T-helper 1 cell treated with Interleukin-12 subunit alpha and Interleukin-12 subunit beta and Interleukin-4 antibody, amounts not matched to agents 30 ng/mL and 1 ng/mL, for 36 hours (primary cell): ENCODE data around the gene PAPOLB. TPM values are rescaled to one million over a fixed set of nuclear protein-coding genes. Genes with fewer than 3 reads are reported as not detected.

Source experiments
- intact Hi-C: fragments of 100-400 bp; cut with micrococcal nuclease; formaldehyde crosslinking; loops from one replicate; pipeline ENCODE4 v1.15.1; 2024
- total RNA-seq: library from RNA; stranded (reverse); gene quantifications from 2 replicates; pipeline ENCODE4 v1.2.3, GENCODE V29; 2022

PAPOLB gene
- total RNA-seq, 1 donor from 2014 or later = not detected

- intact Hi-C loops = no loop called here
Measured at GRCh38 chr7:4825081-4825480, 36.7 kb downstream of the PAPOLB start.

- intact Hi-C loops = no loop called here
Measured at GRCh38 chr7:4824120-4824775, 37.6 kb downstream of the PAPOLB start.

DNA sequence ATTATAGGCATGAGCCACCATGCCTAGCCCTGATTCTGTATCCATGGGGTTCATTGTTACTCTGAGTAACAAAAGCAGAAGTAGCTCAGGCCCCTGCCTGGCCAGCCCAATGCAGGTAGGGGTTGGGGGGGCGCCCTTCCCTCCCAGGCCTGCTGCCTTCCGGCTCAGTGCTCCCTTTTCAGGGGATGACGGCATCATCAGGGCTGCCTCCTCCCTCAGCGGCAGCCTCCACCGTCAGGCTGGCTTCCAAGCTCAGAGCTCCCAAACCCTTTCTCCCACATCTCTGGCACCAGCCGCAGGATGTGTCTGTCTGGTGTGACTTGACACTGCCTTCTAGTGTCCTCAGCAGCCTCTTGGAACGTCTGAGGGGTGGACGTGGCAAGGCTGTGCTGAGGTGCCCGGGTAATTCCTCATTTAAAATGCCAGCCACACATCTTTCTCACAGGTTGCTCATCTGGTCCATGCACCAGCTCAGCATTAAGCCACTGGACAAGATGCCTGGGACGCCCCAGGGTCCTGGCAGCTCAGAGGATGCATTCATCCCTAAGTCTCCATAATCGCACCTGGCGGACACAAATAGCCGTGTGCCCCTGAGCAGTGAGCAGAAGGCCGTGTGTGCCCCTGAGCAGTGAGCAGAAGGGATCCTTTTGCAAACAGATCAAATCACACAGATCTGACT lies 38.2 kb downstream of the PAPOLB start:
- intact Hi-C loops = no loop called here

GRCh38 chr7:4822677-4823076 lies 39.2 kb downstream of the PAPOLB start:
- intact Hi-C loops = no loop called here

DNA sequence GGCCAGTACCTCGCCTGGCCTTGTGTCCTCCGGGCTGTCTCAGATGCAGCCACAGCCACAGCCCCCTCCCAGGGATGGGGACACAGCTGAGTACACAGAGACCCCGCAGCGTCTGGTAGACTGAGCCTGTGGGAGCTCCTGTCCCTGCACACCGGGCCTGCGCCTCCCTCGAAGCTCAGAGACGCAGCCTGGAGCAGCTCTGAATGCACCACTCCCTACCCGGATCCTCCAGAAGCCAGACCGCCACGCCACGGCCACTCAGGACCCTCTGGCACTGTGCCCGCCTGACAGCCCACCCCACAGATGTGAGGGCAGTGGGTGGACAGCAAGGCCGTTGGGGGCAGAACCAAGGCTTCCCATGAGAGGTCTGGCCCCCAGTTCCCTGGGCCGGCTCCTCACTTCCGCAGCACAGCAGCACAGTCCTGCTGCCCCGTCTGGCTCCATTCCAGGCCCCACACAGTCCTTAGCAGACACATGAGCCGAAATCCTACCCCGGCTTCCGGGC lies 40.8 kb downstream of the PAPOLB start:
- intact Hi-C loops = no loop called here

DNA sequence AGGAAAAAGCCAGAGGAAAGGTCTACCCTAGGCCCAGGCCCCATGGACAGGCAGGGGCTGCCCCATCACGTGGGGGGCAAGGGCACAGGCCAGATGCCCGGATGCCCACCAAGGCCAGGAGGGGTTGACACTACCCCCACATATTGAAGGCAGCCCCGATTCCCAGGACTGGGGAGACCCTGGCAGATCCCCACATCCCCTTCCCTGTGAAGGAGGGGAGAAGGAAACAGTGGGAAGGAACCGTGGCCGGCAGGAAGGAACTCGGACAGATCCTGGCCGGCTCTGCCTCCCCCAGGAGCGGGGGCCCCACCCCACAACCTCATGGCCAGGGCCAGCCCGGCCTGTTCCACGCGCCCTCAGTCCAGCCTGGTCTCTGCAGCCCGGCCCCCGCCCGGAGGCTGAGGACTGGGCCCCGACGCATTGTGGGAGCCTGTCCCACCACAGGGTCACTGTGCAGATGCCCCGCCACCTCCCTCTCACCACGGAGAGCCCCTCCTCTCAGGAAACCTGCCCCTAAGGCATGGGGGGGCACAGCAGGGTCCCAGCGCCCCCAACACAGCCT lies 41.3 kb downstream of the PAPOLB start:
- intact Hi-C loops = no loop called here

GRCh38 chr7:4819560-4820404 lies 42.0 kb downstream of the PAPOLB start:
- intact Hi-C loops = no loop called here

- intact Hi-C loops = no loop called here
Measured at GRCh38 chr7:4818000-4818794, 43.6 kb downstream of the PAPOLB start.

DNA sequence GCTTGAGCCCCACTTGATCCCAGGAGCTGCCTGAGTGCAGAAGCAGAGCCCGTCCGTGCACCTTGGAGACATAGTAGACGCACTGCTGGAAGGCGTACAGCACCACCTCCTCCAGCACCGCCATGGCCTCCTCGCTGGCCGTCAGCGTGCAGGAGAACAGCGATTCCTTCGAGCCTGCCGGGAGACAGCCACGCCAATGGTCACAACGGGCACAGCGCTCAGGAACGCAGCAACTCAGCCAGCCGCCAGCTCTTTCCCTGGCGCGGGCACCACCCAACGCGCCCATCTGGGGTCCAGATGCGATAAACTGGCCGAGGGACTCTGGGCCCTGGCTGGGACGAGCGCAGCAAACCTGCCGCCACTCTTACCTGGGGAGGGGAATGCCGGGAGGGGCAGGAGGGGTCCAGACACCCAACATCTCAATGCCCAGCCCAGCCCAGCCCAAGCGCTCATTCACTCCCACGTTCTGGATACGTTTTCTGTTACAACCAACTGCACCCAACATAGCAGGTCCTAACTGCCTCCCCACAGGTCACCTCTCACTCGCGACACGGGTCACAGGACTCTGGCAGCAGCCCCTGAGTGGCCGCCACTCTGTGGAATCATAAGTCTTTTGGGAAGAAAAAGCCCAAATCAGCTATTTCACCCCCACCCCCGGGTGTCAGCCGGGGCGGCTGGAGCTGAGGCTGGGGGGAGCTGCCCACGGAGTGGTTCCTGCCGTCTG lies 44.5 kb downstream of the PAPOLB start:
- intact Hi-C loops = no loop called here

DNA sequence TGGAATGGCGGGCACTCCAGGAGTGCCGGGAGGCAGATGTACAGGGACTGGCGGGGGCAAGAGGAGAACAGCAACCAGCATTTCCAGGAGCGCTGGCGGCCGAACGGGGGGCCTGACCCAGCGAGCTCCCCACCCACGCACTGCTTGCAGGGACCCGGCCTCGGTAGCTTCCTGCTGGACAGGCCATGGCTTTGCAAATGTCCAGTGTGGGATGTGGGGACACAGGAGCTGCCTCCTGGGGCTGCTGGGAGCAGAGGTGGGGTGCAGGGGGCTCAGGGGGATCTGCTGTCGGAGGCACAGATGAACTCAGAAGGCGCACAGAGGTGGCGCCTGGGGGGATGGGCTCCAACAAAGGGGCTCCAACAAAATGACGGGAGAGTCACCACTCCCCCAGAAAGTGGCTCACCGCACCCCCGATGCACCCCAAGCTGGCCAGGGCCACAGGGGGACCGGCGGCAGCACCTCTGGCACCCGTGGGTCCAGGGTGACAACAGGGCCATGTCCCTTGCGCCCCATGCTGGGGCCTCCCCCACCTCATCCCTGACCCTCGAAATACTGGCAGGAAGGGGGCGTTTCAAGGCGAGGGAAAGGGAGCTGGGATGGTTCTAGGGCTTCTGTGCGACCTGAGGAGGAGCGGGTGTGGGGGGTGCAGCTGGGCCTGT lies 45.3 kb downstream of the PAPOLB start:
- intact Hi-C loops = no loop called here

DNA sequence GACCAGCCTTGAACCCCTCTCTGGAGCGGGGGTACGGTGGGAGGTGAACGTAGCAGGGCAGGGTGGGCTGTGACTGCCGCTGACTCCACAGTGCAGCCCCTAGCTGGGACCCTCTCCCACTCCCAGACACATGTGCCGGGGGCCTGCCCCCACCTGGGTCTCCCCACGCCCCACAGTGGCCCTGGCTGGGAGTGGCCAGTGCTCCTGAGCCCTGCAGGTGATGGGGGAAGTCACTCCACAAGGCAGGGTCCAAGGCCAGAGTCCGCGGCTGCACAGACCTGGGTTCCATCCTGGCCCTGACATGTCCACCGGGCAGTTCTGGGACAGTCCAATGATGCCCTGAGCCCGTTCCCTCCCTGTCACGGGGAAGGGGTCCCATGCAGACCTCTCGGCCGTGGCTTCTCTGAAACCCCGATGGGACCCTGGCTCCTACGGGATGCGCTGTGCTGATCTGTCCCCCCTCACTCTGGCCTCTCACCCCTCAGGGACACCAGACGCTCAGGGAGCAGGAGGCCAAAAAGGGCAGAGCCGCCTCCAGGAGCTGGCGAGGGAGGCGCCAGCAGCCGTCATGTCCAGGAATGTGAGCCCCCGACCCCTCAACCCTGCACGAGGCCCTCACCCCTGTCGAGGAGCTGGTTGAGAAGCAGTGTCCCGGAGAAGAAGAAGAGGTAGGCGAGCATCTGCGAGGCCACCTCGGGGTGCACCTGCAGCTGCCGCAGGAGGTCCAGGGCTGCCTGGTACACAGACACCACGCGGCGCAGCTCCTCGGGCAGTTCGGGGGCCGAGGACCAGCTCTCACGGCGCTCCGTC lies 46.0 kb downstream of the PAPOLB start:
- intact Hi-C loops = no loop called here

DNA sequence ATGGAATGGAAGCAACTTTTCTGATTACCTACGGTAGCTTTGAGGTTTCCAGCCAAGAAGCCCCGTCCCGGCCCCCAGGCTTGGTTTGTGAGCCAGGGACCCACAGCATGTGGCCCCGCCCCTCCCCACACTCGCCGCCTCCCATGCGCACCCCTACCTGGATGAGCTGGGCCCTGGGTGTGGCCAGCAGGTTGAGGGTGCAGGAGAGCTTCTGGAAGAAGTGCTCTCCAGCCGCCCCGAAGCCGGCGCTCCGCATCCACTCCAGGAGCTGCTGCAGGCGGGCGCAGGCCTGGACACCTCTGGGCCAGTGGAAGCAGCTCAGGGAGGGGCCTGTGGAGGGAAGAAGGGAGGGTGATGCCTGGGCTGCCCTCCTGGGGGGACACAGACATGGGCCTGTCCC lies 46.7 kb downstream of the PAPOLB start:
- intact Hi-C loops = no loop called here

- intact Hi-C loops = no loop called here
Measured at GRCh38 chr7:4814433-4814832, 47.4 kb downstream of the PAPOLB start.

DNA sequence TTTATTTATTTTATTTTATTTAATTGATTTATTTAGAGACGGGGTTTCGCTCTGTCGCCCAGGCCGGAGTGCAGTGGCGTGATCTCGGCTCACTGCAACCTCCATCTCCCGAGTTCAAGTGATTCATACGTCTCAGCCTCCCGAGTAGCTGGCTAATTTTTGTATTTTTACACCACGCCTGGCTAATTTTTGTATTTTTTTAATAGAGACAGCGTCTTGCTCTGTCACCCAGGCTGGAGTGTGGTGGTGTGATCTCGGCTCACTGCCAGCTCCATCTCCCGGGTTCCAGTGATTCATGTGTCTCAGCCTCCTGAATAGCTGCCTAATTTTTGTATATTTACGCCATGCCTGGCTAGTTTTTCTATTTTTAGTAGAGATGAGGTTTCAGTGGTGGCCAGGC lies 52.2 kb downstream of the PAPOLB start:
- intact Hi-C loops = no loop called here

GRCh38 chr7:4809091-4809591 lies 52.7 kb downstream of the PAPOLB start:
- intact Hi-C loops = no loop called here

DNA sequence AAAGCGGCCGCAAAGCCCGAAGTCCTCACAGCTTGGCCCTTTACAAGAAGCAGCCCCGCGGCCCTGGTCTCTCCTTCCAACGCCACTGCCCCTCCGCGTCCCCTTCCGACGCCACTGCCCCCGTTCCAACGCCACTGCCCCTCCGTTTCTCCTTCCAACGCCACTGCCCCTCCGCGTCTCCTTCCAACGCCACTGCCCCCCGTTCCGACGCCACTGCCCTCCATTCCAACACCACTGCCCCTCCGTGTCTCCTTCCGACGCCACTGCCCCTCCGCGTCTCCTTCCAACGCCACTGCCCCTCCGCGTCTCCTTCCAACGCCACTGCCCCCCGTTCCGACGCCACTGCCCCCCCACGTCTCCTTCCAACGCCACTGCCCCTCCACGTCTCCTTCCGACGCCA lies 53.3 kb downstream of the PAPOLB start:
- intact Hi-C loops = no loop called here

- intact Hi-C loops = no loop called here
Measured at GRCh38 chr7:4808026-4808425, 53.8 kb downstream of the PAPOLB start.
